ENCODE data around the gene SLC26A1.

Gene SLC26A1

GRCh38 chr4:1028574-1029220, 35.5 kb upstream of the SLC26A1 start:
- no peak for DNase-seq

- no peak for DNase-seq
These were observed 34.7 kb upstream of the SLC26A1 start for GRCh38 chr4:1027915-1028238.

GRCh38 chr4:1027219-1027914, 34.2 kb upstream of the SLC26A1 start:
- DNase-seq = no peak

GRCh38 chr4:1026115-1026514, 32.9 kb upstream of the SLC26A1 start:
- no peak for DNase-seq

GRCh38 chr4:1024882-1025545, 31.8 kb upstream of the SLC26A1 start:
- DNase-seq = no peak

- no peak for DNase-seq
These were observed 30.9 kb upstream of the SLC26A1 start for GRCh38 chr4:1023895-1024740.

- DNase-seq = no peak
These were observed 30.0 kb upstream of the SLC26A1 start for GRCh38 chr4:1023075-1023640.

- no peak for DNase-seq
These were observed 29.5 kb upstream of the SLC26A1 start for GRCh38 chr4:1022739-1023066.

- no peak for DNase-seq
These were observed 29.0 kb upstream of the SLC26A1 start for GRCh38 chr4:1022051-1022738.

GRCh38 chr4:1021386-1022050, 28.3 kb upstream of the SLC26A1 start:
- no peak for DNase-seq

GRCh38 chr4:1019729-1020470, 26.7 kb upstream of the SLC26A1 start:
- no peak for DNase-seq

- no peak for DNase-seq
These were observed 26.1 kb upstream of the SLC26A1 start for GRCh38 chr4:1019320-1019719.

GRCh38 chr4:1018147-1019020, 25.2 kb upstream of the SLC26A1 start:
- DNase-seq = no peak

GRCh38 chr4:1017706-1018105, 24.5 kb upstream of the SLC26A1 start:
- no peak for DNase-seq

- no peak for DNase-seq
These were observed 24.0 kb upstream of the SLC26A1 start for GRCh38 chr4:1017211-1017610.

- DNase-seq = no peak
These were observed 22.5 kb upstream of the SLC26A1 start for GRCh38 chr4:1015746-1016145.

GRCh38 chr4:1015179-1015578, 22.0 kb upstream of the SLC26A1 start:
- no peak for DNase-seq

- no peak for DNase-seq
These were observed 21.3 kb upstream of the SLC26A1 start for GRCh38 chr4:1014291-1015167.
